ENCODE results near the gene LILRB1. TPM values are rescaled to one million over a fixed set of nuclear protein-coding genes. Genes with fewer than 3 reads are reported as not detected.
"Not testable (repeated sequence)": the region's sequence is repeated elsewhere in the genome, so short reads cannot be mapped to it uniquely, and the experiment has no call there.

Gene LILRB1
- total RNA-seq = 1 to 10 TPM in 1 of 8 experiments, under 1 TPM in 1, not detected in 6; 0.49 to 2.3 TPM

DNA sequence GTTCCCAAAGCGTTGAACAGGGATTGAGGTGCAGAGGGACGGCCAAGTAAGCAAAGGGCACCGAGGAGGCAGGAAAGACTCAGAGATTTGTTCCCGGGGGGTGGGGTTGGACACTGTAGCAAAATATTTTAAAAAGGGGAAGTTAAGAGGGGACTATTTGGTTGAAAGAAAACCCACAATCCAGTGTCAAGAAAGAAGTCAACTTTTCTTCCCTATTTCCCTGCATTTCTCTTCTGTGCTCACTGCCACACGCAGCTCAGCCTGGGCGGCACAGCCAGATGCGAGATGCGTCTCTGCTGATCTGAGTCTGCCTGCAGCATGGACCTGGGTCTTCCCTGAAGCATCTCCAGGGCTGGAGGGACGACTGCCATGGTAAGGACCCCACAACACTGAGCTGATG lies at the start of gene LILRB1:
Gene LILRB1 (plus strand): TSS at position 223 of the 400 bp plus-strand sequence. CDS start 590 bp downstream, outside the sequence.
- H3K4me1 ChIP-seq (replicated peaks in 1 of 2); ATAC-seq (replicated peaks in 6 of 8); H3K4me3 ChIP-seq; in situ Hi-C loops (cut with MboI; ENCODE audit: low pct_unique_long_range_greater_than_20kb in 2 of 9, low sequenced_read_pairs in 9 of 9, unreplicated experiment in 9 of 9); H3K27ac ChIP-seq: not testable (repeated sequence)
- WGBS, 10 experiments = 0 to 100% (median 43%) methylated on average over 1 to 7 of the region's 9 CpGs; no CpG with 5 or more reads in 2 of the 10 experiments

DNA sequence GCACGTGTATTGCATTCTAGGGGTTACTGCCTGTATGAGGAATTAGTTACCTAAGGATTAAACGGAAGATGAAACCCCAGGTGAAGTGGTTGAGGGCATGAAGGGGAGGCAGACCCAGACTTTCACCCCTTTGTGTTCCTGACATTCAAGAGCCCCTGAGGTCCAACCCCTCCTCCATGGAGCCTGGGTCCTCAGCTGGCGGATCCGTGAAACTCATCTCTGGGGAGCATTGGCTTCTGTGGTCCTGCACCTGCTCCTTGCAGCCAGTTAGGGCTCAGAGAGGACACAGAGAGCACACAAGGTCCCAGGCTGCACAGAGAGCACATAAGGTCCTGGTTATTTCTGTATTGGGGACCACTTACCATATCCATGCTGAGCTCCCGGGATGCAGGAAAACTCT lies 43.9 kb upstream of the LILRB1 start:
- ATAC-seq (replicated peaks in 6 of 8) = no peak
- 0 to 54% (median 22%) methylated on average over 1 to 4 of the region's 5 CpGs; no CpG with 5 or more reads in 4 of the 10 experiments for WGBS, 10 experiments
- Histone ChIP-seq H3K27ac (no peak overlapping the region), H3K4me1 (replicated peaks in 1 of 2) (no peaks in the 10 kb centered on the region), H3K4me3 (no peak overlapping the region)
- in situ Hi-C loops (cut with MboI; ENCODE audit: low pct_unique_long_range_greater_than_20kb in 2 of 9, low sequenced_read_pairs in 9 of 9, unreplicated experiment in 9 of 9) = no loop called here

DNA sequence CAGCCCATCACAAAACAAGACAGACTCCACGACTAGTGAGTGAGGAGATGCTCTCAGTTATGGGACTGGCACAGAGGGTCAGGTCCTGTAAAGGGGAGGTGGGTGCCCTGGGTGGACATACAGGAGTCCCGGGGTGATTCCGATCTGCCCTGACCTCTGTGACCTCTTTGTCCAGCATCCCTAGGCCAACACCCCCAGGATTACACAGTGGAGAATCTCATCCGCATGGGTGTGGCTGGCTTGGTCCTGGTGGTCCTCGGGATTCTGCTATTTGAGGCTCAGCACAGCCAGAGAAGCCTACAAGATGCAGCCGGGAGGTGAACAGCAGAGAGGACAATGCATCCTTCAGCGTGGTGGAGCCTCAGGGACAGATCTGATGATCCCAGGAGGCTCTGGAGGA lies 43.3 kb upstream of the LILRB1 start:
- 0 to 41% (median 8%) methylated on average over 1 to 5 of the region's 7 CpGs; no CpG with 5 or more reads in 3 of the 10 experiments for WGBS, 10 experiments
- no peak overlapping the region for H3K4me3 ChIP-seq
- no peaks in the 10 kb centered on the region for H3K4me1 ChIP-seq (replicated peaks in 1 of 2)
- ATAC-seq (replicated peaks in 6 of 8) = no peak
- H3K27ac ChIP-seq = no peak overlapping the region
- in situ Hi-C loops (cut with MboI; ENCODE audit: low pct_unique_long_range_greater_than_20kb in 2 of 9, low sequenced_read_pairs in 9 of 9, unreplicated experiment in 9 of 9) = no loop called here

DNA sequence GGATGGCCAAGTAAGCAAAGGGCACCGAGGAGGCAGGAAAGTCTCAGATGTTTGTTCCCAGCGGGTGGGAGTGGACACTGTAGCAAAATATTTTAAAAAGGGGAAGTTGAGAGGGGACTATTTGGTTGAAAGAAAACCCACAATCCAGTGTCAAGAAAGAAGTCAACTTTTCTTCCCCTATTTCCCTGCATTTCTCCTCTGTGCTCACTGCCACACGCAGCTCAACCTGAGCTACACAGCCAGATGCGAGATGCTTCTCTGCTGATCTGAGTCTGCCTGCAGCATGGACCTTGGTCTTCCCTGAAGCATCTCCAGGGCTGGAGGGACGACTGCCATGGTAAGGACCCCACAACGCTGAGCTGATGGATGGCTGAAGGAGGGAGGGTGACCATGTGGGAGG lies 36.8 kb upstream of the LILRB1 start, which contains the start of gene LILRA1:
Gene LILRA1 (plus strand): TSS at position 188 of the 400 bp plus-strand sequence. CDS start 613 bp downstream, outside the sequence.
- ATAC-seq (replicated peaks in 6 of 8); in situ Hi-C loops (cut with MboI; ENCODE audit: low pct_unique_long_range_greater_than_20kb in 2 of 9, low sequenced_read_pairs in 9 of 9, unreplicated experiment in 9 of 9); H3K27ac ChIP-seq; H3K4me3 ChIP-seq; H3K4me1 ChIP-seq (replicated peaks in 1 of 2): not testable (repeated sequence)
- WGBS, 10 experiments = 0 to 63% (median 9%) methylated on average over 1 to 4 of the region's 6 CpGs; no CpG with 5 or more reads in 4 of the 10 experiments

DNA sequence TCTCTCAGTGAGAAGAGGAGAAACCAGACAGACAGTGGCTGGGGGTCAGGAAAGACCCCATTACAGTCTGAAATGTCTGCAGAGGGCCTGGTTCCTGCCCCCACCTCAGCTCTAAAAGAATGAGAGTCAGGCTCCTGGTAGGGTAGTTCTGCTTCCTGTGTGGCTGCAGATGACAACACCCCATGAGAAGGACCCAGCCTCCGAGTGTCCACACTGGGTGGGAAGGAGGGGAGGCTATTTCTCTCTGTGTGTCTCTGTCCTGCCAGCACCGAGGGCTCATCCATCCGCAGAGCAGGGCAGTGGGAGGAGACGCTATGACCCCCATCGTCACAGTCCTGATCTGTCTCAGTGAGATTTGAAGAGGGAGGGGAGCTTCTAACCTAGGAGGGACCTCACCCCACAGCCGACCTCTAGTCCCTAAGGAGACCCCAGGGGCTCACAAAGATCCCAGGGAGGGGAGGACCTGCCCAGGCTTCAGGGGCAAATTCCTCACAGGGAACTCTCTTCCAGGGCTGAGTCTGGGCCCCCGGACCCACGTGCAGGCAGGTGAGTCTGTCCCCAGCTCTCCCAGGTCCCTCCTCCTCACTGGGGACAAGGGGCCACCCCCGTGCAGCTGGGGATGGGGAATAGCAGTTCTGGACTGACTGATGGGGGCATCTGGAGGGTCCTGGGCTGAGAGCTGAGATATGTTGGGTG lies 36.2 kb upstream of the LILRB1 start:
- H3K4me1 ChIP-seq (replicated peaks in 1 of 2); H3K27ac ChIP-seq; in situ Hi-C loops (cut with MboI; ENCODE audit: low pct_unique_long_range_greater_than_20kb in 2 of 9, low sequenced_read_pairs in 9 of 9, unreplicated experiment in 9 of 9); ATAC-seq (replicated peaks in 6 of 8); H3K4me3 ChIP-seq: not testable (repeated sequence)
- WGBS, 10 experiments = 0% methylated on average over 2 to 4 of the region's 9 CpGs; no CpG with 5 or more reads in 8 of the 10 experiments

DNA sequence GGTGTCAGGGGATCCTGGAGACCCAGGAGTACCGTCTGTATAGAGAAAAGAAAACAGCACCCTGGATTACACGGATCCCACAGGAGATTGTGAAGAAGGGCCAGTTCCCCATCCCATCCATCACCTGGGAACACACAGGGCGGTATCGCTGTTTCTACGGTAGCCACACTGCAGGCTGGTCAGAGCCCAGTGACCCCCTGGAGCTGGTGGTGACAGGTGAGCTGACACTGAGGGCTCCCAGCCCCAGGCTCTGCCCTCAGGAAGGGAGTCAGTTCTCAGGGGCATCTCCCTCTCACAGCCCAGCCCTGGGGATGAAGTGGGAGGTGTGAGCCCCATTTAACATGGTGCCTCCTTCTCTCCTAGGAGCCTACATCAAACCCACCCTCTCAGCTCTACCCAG lies 35.5 kb upstream of the LILRB1 start:
- H3K4me3 ChIP-seq = no peak overlapping the region
- in situ Hi-C loops (cut with MboI; ENCODE audit: low pct_unique_long_range_greater_than_20kb in 2 of 9, low sequenced_read_pairs in 9 of 9, unreplicated experiment in 9 of 9) = no loop called here
- 0 to 49% methylated on average over 1 to 4 of the region's 5 CpGs; no CpG with 5 or more reads in 8 of the 10 experiments for WGBS, 10 experiments
- no peak for ATAC-seq (replicated peaks in 6 of 8)
- no peaks in the 10 kb centered on the region for H3K4me1 ChIP-seq (replicated peaks in 1 of 2)
- no peak overlapping the region for H3K27ac ChIP-seq

DNA sequence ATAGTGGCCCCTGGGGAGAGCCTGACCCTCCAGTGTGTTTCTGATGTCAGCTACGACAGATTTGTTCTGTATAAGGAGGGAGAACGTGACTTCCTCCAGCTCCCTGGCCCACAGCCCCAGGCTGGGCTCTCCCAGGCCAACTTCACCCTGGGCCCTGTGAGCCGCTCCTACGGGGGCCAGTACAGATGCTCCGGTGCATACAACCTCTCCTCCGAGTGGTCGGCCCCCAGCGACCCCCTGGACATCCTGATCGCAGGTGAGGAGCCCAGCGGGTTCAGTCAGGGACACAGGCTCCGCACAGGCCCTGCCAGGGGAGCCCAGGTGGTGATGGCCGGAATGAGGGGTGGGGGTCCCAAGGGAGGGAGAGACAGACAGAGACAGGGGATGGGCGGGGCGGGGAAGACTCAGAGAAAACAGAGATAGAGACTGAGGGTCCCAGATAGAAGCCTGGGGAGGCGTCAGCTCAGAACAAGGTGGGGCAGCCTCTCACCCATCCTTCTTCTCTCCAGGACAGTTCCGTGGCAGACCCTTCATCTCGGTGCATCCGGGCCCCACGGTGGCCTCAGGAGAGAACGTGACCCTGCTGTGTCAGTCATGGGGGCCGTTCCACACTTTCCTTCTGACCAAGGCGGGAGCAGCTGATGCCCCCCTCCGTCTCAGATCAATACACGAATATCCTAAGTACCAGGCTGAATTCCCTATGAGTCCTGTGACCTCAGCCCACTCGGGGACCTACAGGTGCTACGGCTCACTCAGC lies 34.4 kb upstream of the LILRB1 start:
- H3K27ac ChIP-seq; ATAC-seq (replicated peaks in 6 of 8); H3K4me3 ChIP-seq; in situ Hi-C loops (cut with MboI; ENCODE audit: low pct_unique_long_range_greater_than_20kb in 2 of 9, low sequenced_read_pairs in 9 of 9, unreplicated experiment in 9 of 9); H3K4me1 ChIP-seq (replicated peaks in 1 of 2): not testable (repeated sequence)
- whole genome bisulfite sequencing, 10 experiments = 10 to 65% (median 27%) methylated on average over 2 to 4 of the region's 26 CpGs; no CpG with 5 or more reads in 5 of the 10 experiments

DNA sequence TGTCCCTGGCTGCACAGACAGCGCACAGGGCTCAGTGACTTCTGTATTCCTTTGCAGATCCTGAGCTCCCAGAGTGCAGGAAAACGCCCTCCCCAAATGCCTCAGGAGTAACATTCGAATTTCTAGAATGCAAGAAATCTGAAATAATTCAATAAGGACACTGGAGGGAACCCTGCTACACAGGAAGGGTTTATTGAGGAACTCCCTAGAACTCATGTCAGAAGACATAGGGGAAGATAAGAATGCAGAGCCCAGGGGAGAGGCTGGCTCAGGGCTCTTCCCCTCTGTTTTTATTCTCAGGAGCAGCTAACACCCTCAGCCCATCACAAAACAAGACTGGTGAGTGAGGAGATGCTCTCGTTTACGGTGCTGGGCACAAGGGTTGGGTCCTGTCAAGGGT lies 30.1 kb upstream of the LILRB1 start:
- ATAC-seq (replicated peaks in 6 of 8) = no peak
- WGBS, 10 experiments = 0 to 47% (median 19%) methylated on average over 1 to 4 of the region's 5 CpGs; no CpG with 5 or more reads in 3 of the 10 experiments
- in situ Hi-C loops (cut with MboI; ENCODE audit: low pct_unique_long_range_greater_than_20kb in 2 of 9, low sequenced_read_pairs in 9 of 9, unreplicated experiment in 9 of 9) = no loop called here
- no peak overlapping the region for H3K4me3 ChIP-seq
- no peaks in the 10 kb centered on the region for H3K4me1 ChIP-seq (replicated peaks in 1 of 2)
- H3K27ac ChIP-seq = no peak overlapping the region

DNA sequence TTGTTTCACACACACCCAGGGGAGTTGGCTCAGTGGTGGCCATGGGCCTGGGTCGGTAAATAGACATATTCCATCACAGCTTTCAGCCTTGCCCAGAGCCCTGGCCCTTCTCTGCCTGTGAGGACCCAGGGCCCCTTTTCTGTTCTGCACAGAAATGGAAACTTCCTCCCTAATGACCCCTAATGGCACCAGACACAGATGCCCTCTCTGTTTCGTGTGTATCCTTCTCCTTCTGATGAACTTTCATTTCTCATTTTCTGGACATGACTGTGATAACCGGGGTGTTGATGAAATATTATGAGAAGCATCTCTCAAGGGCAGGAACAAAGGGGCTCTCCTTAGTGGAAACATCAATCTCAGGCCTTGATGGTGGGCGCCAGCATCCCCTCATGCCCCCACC lies 24.1 kb upstream of the LILRB1 start:
- no peak overlapping the region for H3K27ac ChIP-seq
- in situ Hi-C loops (cut with MboI; ENCODE audit: low pct_unique_long_range_greater_than_20kb in 2 of 9, low sequenced_read_pairs in 9 of 9, unreplicated experiment in 9 of 9) = no loop called here
- no peaks in the 10 kb centered on the region for H3K4me1 ChIP-seq (replicated peaks in 1 of 2)
- ATAC-seq (replicated peaks in 6 of 8) = no peak
- WGBS, 10 experiments = 0 to 29% (median 8%) methylated on average over 1 to 3 of the region's 4 CpGs; no CpG with 5 or more reads in 2 of the 10 experiments
- H3K4me3 ChIP-seq = no peak overlapping the region

DNA sequence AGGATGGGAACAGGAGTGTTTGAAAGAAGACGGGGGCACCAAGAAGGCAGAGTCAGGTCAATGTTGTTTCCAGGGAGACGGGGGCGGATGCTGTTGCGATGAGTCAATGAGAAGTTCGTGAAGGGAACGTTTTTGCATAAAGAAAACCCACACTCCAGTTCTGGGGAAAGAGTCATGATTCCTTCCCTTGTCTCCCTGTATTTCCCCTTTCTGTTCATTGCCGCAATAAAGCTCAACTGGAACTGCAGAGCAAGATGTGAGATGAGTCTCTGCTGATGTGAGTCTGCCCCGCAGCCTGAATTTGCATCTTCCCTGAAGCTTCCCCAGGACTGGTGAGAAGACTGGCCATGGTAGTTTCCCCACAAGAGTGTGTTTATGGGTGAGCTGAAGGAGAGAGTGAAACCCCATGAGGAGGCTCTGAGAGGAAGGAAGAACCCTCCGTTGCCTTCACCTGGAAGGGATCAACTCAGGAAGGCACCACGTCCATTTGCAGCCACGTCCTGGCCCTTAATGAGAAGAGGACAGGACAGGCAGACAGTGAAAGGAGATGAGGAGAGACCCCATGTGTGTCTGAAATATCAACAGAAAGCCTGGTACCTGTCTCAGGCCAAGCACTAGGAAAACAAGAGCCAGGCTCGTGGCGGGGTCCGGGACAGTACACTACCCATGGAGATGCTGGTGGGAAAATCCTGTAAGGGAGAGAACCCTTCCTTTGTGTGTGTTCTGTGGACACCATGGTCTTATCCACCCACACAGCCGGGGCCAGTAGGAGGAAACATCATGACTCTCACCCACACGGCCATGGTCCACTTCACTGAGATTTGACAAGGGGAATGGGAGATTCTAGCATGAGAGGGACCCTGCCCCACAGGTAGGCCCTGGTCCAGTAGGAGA lies 23.1 kb upstream of the LILRB1 start:
- H3K27ac ChIP-seq = no peak overlapping the region
- in situ Hi-C loops (cut with MboI; ENCODE audit: low pct_unique_long_range_greater_than_20kb in 2 of 9, low sequenced_read_pairs in 9 of 9, unreplicated experiment in 9 of 9) = no loop called here
- no peak for ATAC-seq (replicated peaks in 6 of 8)
- no peaks in the 10 kb centered on the region for H3K4me1 ChIP-seq (replicated peaks in 1 of 2)
- WGBS, 10 experiments = 0 to 80% (median 22%) methylated on average over 1 to 7 of the region's 16 CpGs; no CpG with 5 or more reads in 4 of the 10 experiments
- no peak overlapping the region for H3K4me3 ChIP-seq

DNA sequence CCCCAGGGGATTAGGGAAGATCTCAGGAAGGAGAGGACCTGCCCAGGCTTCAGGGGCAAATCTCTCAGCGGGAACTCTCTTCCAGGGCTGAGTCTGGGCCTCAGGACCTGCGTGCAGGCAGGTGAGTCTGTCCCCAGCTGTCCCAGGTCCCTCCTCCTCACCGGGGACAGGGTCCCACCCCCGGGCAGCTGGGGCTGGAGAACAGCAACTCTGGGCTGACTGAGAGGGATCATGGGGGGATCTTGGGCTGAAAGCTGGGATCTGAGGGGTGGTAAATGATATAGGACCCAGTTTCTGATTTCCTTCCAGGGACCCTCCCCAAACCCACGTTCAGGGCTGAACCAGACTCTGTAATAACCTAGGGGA lies 22.5 kb upstream of the LILRB1 start:
- Histone ChIP-seq H3K4me3 (no peak overlapping the region), H3K27ac (no peak overlapping the region), H3K4me1 (replicated peaks in 1 of 2) (no peaks in the 10 kb centered on the region)
- in situ Hi-C loops (cut with MboI; ENCODE audit: low pct_unique_long_range_greater_than_20kb in 2 of 9, low sequenced_read_pairs in 9 of 9, unreplicated experiment in 9 of 9) = no loop called here
- WGBS, 10 experiments = 0 to 20% methylated on average over 1 of the region's 5 CpGs; no CpG with 5 or more reads in 8 of the 10 experiments
- ATAC-seq (replicated peaks in 6 of 8) = no peak

DNA sequence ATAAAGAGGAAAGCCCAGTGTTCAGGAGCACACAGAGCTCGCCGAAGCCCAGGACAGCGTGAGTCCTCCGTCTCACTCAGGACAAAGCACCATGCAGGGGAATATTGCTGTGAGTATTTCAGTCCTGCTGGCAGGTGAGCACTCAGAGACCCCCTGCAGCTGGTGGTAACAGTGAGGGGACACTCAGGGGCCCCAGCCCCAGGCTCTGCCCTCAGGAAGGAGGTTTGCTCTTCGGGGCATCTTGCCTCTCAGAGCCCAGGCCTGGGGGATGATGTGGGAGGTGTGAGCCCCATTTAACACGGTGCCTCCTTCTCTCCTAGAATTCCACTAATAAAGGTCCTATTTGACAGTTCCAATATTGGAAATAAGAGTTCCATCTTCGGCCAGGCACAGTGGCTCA lies 22.1 kb upstream of the LILRB1 start:
- H3K4me1 ChIP-seq (replicated peaks in 1 of 2) = no peaks in the 10 kb centered on the region
- in situ Hi-C loops (cut with MboI; ENCODE audit: low pct_unique_long_range_greater_than_20kb in 2 of 9, low sequenced_read_pairs in 9 of 9, unreplicated experiment in 9 of 9) = no loop called here
- no peak overlapping the region for H3K4me3 ChIP-seq
- 0 to 30% (median 7%) methylated on average over 2 of the region's 7 CpGs; no CpG with 5 or more reads in 7 of the 10 experiments for WGBS, 10 experiments
- no peak for ATAC-seq (replicated peaks in 6 of 8)
- no peak overlapping the region for H3K27ac ChIP-seq

Measured in motor neuron (in vitro differentiated cells).